GM19043 (cell line): ENCODE results near the gene LRRC28.

ENCODE experiments used
- ATAC-seq: cut with Tn5 transposase; IDR thresholded peaks from one replicate; pipeline ENCODE4 v1.9.1; 2021; ENCODE audit warnings: low read depth; ENCODE audit not compliant: unreplicated experiment

The LRRC28 gene

DNA sequence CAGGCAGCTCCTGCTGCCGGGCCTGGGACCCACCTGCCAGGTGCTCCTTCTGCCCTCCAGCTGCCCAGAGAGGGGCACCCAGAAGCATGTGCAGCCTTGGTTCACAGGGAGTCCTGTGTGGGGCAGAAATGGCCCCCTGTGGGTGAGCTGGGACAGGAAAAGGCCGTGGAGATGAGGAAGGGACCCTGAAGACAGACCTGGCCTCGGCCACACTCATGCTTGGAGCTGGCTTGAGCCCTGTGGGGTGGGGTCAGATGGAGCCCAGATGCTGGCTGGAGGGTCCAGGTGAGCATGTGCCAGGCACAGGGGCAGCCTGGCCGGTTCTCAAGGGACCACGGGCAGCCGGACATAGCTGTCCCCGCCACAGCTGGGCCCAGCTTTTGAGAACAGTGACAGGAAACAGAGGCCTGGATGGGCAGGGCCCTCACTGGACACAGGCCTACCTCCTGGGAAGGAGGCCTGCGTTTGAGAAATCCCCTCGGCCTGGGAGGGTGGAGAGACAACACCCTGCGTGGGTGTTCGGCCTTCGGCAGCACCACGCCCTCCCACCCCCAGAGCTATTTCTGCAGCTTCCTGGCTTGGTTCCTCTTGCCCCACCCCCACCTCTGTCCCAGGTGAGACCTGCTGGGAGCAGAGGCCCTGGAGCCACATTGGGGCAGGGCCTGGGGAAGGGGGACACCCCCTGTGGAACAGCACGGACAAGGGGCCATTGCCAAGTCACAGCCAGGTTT lies 181.9 kb downstream of the LRRC28 start:
- ATAC-seq, result no peak

DNA sequence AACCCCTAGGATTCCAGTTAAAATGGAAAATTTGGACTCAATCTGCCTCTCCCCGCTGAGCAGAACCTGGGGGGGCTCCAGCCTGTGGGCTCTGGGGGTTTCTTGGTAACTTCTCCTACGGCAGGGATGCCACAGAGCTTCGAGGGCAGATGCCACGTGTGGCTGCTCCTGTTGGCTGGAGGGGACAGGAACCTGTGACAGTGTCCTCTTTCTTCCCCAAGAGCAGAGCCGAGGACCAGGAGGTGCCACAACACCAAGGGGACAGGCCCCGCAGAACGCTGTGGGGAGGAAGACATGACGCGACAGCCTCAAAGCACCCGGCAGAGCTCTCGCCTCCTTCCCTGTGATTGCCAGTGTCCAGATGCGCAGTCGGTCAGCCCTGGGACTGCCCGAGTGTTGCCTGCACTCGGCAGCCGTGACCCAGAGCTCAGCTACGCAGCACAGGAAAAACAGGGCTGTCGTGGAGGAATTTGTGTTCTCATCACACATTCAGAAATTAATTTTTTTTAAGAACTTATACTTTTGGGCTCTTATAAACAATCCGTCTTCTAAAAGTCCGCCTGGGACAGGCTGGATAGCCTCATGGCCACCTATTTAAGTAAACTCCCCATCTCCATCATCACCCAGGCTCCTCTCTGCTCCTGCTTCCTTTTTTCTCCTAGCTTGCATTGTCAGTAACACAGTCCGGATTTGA lies 182.6 kb downstream of the LRRC28 start:
- no peak for ATAC-seq

DNA sequence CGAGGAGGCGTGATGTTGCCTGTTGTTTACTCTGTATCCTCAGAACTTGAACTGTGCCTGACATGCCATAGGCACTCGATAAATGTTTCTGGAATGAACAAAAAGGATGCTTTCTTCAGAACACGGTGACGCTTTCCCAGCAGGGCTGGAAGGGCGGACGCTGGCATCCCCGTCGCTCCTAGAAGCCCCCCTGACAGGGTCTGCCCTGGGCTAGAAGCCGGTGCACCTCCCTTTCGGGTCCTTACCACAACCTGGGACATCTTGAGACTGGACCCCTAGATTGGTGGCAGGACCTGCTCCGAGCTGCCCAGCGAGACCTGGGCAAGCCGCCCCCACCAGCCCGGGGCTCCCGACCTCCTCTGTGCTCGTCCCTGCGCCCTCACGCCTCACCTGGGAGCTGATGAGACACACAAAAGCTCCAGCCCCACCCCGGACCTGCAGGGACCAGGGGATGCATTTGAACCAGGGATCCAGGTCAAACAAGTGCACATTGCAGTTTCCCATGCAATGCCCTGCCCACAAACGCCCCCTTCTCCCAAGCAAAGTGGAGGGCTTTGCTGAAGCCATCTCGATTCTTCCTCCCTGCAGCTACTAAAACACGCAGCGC lies 183.3 kb downstream of the LRRC28 start:
- no peak for ATAC-seq

DNA sequence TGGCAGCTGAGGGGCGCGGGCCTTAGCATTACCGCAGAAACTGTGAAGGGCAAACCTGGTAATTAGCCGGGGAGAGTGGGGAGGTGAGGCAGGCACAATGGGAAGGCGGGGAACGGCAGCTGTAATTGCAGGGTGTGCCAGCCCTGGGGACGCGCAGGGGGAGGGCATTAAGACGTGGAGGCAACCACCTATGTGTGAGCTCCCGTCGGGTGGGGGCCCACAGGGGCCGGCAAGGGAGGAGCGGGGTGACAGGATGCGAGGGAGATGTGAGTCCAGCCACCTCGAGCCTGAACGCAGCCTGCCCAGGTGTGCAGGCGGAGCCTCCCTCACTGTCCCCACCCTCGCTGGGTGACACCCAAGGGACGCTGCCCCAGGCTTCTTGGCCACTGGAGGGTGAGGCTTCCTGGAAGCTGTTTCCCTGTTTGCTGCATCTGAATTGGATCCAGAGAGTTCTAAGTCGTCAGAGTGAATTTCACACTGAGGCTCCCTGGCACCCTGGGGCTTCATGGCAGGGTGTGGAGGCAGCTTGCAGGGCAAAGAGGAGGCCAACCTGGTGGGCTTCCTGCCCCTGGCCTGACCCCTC lies 183.9 kb downstream of the LRRC28 start:
- ATAC-seq, result no peak

DNA sequence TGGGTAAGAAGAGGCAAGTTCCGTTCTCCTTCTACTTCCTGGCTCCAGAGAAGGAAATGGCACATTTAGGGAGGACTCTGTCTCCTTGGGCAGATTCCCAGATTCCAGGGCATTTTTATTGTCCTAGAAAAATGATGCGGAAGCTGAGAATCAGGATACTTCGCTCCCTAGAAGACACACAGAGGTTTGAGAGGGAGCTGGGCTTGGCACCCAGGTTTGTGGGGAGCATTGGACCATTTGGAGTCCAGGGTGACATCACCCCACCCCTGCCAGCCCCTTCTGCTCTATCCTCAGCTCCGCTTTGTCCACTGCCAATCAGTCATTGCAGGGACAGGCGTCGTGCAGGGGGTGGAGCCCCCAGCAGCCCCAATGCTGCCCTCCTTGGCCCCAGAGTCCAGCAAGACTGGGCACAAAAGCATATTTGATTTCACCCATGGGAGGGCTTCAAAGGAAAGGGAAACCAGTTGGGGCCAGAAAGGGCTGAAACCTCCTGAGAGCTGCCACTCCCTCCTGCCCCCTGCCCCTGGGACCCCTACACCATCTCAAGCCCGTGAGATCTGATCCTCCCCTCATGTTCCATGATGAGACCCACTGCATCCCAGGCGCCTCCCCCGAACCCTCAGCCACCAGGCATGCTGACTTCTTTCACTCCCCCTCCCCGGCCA lies 184.7 kb downstream of the LRRC28 start:
- ATAC-seq, result no peak

DNA sequence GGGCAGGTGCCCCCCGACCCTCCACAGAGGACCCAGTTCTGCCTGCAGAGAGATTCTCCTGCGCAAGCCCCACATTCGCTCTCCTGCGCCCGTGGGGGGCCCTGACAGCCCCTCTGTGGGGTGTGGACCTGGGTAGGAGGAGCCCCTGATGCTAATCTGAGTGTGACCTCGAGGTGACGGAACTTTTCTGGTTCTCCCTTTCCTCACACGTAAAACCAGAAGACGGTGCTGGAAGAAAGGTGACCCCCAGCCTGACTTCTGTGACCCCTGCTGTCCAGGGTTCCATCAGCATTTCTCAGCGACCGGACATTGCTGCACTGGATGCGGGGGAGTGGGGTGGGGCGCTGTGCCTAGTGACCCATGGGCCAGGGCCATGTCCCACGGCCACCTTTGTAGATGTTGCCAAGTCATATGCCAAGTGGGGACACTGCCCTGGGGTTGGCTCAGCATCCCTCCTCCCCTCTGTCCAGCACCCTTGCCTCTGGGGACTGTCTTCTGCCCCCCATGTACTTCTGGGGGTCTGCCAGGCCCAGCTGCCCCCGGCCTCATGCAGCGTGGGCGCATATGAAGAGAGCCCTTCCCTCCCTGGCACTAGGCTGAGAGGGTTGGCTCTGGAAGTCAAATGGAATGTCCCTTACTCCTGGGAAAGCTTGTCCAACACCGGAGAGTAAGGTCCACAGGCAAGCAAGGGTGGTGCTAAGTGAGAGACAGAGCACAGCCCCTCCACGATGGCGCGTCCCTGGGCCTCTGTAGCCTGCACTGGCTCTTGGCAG lies 185.4 kb downstream of the LRRC28 start:
- ATAC-seq, result no peak

DNA sequence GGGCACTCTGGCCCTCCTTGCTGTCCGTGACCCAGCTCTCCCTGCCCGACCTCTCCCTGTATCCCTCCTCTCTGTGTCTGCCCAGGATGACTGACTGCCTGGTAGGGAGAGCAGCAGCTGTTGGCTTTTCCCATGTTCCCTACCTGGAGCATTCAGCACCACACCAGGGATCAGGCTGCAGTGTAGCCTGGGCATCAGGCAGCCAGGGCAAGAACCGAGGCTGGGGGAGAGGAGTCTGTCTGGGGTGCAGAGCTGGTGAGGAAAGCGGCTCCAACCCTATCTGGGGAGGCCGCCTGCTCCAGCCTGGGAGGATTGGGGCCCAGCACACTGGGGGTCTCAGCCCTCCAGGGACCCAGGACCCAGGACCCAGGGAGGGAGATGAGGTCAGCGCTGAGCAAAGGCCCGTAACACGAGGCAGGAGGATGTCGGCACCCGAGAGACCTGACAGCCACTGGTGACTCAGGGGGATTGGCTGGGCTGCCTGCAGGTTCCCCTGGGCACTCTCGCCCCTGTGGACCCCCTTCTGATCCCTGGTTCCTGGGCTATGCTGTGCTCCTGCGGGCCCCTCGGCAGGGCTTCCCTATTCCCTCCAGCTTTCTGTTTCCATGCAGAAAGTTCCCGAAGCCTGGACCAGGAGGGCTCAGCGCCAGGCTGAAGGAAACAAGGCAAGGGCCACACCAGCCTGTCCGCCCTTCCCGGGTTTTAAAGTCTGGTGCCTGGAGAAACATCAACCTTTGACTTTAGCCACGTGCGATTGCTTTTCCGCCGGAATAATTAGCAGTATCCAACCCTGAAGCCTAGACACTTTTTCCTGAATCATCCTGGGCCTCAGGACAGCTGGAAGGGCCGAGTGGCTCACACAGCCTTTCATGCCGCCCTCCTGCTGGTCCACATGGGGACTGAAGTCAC lies 186.3 kb downstream of the LRRC28 start:
- ATAC-seq, result no peak

DNA sequence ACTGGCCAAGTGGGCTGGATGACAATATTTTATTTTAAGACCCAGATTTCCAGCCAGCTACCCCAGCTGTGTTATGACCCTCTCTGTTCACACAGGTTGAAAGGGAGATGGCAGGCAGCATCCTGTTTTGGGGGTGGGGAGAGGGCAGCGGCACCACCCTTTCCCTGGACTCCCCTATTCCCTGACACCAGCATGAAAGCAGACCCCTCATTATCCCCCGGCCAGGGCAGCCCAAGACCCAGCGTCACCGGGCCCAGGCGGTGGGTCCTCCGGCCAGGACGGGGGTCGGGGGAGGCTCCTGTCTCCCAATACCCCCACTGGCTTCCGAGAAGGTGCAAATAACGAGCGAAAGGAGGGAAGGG lies 186.9 kb downstream of the LRRC28 start:
- no peak for ATAC-seq

DNA sequence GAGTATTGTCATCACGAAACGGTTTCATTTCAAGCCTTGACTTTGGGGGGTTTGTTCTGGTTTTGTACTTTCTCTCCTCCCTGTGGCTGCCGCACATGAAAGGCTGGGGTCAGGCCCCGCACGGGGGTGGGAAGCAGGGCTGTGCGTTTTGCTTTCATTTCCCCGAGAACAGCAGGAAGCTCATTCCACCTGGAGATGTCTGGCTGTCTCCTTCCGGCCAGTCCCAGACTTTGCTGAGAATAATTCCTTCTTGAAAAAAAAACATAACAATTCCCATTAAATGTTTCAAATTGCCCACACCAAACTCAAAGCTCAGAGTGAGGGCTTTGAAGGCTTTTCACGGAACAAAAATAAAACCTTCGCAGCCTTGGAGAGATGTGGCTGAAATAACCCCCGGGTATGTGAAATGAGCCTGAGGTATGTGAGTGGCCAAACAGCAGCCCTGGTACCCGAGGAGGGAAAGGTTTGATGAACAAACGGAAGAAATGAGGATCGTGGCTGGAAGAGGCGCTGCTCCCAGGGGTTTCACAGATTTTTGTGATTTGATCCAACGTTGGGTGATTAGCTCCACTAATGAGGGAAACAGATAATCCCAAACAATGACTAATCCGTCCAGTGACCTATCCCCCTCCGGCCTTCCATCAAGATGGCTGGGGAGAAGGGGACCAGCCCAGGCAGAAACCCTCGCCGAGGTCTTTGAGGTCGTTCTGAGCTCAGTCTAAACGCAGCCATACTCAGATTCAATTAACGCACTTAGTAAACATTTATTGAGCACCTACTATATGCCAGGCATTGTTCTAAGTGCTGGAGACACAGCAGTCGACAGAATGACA lies 187.6 kb downstream of the LRRC28 start:
- ATAC-seq, result no peak

DNA sequence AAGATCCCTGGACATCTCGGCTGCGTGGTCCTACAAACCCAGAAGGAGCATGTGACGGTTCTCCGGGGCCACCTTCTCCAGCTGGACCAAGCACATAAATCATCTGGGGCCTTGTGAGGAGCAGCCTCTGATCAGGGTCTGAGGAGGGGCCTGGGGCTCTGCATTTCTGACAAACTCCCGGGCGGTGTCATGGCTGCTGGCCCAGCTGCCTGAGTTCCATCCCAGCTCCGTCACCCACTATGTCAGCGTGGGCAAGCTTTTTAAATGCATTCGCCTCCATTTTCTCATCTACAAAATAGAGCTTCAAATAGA lies 188.2 kb downstream of the LRRC28 start:
- no peak for ATAC-seq

DNA sequence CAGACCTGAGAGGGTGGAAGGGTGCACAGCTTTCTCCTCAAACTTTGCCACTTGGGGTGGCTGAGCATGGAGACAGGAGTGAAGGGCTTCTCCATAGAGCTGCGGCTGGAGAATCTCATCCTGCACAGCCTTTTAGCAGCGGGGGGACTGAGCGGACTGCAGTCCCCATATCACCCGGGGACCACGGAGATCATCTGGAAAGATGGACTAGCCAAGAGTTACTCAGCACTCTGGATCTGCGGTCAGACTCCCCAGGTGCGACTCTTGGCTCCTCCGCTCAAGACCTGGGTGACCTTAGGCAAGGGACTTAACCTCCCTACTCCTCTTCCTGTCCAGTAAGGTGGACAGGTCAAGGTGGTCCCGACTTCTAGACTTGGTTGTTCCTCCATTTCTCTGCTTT lies 188.7 kb downstream of the LRRC28 start:
- ATAC-seq, result no peak
